GM10847 (cell line): Measurements from ENCODE around the gene RBM23.

Source experiments
- POLR2A ChIP-seq: IDR thresholded peaks from 2 replicates; pipeline ENCODE4 v1.6.1; 2011; ENCODE audit not compliant: insufficient read length; ENCODE audit errors: extremely low read depth

Gene RBM23

DNA sequence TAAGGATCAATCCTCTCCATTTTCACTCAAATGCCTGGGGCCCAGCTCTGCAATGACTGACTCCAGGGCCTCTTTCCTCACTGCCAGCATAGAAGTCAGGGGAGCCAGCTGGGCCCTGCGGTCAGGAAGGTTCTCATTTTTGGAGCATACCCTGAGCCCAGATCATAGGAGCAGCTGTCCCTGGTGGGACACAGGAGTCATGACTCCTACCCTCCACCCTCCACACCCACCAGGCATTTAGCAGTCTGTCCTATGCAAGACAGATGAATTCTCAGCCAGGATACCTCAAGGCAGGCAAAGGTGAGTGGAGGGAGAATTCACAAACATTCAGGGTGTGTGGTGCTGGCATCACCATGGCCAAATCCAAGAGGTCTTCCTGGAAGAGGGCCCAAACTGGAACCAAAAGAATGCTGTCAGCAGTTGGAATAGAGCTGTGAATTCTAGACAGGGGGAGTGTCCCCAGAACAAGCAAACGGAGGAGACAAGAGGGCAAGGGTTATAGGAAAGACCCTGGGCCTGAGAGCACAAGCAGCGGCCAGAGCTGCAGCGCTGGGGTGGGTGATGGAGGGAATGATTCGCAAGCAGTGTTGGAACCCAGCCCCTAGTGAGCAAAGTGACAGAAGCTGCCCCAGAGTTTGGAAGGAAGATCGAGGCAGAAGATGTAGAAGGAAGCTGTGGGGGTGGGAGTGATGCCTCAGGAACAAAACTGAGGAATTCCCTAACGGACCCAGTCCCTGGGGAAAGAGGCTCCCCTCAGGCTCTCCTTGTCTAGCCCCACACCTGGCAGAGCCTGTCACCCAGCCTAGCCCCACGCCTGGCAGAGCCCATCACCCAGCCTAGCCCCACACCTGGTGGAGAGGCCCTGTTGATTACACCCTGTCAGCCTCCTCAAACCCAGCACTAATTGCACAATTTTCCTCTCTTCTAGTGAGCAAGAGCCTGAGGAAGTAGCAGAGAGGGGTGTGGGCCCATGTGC is 40.4 kb downstream of the RBM23 start:
- TF ChIP-seq POLR2A, result no peak

DNA sequence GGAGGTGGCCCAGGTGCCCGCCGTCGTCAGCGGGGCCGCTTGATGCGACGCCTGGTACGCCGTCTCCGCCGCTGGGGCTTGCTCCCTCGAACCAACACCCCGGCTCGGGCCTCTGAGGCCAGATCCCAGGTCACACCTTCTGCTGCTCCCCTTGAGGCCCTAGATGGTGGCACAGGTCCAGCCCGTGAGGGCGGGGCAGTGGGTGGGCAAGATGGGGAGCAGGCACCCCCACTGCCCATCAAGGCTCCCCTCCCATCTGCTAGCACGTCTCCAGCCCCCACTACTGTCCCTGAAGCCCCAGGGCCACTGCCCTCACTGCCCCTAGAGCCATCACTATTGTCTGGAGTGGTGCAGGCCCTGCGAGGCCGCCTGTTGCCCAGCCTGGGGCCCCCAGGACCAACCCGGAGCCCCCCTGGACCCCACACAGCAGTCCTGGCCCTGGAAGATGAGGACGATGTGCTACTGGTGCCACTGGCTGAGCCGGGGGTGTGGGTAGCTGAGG is 41.9 kb downstream of the RBM23 start:
- no peak for TF ChIP-seq POLR2A

DNA sequence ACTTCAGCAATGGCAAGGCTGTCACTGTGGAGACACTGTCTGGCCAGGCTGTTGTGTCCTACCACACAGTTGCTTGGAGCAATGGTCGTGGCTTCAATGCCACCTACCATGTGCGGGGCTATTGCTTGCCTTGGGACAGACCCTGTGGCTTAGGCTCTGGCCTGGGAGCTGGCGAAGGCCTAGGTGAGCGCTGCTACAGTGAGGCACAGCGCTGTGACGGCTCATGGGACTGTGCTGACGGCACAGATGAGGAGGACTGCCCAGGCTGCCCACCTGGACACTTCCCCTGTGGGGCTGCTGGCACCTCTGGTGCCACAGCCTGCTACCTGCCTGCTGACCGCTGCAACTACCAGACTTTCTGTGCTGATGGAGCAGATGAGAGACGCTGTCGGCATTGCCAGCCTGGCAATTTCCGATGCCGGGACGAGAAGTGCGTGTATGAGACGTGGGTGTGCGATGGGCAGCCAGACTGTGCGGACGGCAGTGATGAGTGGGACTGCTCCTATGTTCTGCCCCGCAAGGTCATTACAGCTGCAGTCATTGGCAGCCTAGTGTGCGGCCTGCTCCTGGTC is 43.1 kb downstream of the RBM23 start:
- TF ChIP-seq POLR2A, result no peak

DNA sequence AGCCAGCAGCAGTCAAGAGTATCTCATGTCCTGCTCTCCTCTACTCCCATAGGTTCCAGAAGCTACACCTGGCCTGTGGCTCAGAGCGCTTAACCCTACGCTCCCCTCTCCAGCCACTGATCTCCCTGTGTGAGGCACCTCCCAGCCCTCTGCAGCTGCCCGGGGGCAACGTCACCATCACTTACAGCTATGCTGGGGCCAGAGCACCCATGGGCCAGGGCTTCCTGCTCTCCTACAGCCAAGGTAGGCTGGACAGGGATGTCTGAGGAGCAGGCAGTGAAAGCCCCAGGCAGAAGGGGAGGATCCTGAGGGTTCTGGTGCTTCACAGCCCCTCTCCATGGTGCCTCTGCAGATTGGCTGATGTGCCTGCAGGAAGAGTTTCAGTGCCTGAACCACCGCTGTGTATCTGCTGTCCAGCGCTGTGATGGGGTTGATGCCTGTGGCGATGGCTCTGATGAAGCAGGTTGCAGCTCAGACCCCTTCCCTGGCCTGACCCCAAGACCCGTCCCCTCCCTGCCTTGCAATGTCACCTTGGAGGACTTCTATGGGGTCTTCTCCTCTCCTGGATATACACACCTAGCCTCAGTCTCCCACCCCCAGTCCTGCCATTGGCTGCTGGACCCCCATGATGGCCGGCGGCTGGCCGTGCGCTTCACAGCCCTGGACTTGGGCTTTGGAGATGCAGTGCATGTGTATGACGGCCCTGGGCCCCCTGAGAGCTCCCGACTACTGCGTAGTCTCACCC is 43.8 kb downstream of the RBM23 start:
- TF ChIP-seq POLR2A, result no peak

DNA sequence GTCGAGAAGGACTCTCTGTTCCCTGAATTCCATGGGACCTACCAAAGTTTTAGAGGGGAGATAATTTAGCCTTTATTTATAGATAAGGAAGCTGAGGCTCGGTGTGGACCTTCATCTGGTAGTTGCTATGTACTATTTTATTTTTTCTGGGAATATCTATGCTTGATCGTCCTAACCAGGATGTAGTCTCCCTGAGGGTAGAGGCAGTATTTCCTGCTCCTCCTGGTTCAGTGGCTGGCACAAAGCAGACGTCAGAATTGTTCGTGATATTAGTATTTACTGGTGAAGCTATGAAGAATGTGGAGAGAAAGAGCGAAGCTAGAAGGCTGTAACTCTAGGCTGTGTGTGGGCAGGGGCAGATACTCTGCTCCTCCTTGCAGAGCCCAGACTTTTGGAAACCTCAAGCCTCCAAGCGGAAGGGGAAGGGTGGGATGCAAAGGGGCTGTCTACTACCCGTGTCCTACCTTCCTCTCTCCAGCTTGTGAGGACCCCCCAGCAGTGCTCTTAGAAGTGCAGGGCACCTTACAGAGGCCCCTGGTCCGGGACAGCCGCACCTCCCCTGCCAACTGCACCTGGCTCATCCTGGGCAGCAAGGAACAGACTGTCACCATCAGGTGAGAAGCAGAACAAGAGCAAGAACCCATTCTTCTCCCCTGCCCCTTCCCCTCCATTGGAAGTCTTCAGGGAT is 46.0 kb downstream of the RBM23 start:
- TF ChIP-seq POLR2A, result no peak

DNA sequence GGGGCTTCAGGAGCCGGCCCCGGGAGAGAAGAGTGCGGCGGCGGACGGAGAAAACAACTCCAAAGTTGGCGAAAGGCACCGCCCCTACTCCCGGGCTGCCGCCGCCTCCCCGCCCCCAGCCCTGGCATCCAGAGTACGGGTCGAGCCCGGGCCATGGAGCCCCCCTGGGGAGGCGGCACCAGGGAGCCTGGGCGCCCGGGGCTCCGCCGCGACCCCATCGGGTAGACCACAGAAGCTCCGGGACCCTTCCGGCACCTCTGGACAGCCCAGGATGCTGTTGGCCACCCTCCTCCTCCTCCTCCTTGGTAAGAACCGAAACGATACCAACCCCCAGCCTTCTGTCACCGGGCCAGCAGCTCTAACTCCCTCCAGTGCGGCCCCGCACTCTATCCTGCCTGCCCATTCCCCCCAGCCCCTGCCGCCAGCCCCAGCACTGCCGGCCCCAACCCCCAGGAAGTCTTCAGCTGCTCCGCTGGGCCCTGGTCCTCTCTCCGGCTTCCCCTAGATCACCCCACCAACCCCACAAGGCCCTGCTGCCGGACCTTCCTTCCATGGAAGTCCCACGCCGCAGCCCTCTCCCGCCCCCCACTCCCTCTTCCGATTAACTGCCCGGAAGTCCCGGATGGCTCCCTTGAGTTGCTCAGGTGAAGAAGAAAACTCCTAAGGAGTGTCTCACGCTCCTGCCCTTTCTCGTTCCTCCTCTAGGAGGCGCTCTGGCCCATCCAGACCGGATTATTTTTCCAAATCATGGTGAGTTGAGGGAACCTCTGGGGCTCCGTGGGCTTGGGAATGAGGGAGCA is 46.7 kb downstream of the RBM23 start:
- TF ChIP-seq POLR2A, result no peak

DNA sequence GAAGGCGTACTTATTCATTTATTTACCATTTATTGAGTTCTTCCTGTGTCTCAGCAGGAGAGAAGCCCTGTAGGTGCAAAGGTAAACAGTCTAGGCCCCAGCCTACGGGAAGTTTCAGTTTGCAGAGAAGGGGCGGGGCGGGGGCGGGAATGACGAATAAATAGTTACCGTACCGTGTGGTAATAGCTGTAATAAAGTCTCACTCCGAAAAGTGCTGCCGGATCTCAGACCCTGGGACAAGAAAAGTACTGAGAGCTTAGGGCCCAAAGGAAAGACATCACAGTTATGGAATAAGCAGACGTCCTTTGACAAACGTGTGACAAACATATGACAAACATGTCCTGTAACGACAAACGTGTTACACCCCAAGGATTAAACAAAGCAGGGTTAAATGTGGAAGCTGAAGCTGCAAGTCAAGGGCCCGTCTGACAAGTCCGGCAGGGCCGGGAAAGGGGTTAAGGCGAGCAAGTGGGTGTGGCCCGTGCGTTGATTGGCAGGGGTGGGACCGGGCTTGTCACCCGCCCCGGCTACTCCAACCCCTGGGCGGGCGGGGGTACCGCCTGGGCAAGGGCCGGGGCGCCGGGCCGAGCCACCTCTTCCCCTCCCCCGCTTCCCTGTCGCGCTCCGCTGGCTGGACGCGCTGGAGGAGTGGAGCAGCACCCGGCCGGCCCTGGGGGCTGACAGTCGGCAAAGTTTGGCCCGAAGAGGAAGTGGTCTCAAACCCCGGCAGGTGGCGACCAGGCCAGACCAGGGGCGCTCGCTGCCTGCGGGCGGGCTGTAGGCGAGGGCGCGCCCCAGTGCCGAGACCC is 47.5 kb downstream of the RBM23 start, which contains the start of gene LRP10:
Gene LRP10, plus strand, starts transcription at position 517 of the 809 bp plus-strand sequence. CDS start 564 bp downstream, outside the sequence.
- TF ChIP-seq POLR2A, result peak; percentile 73

DNA sequence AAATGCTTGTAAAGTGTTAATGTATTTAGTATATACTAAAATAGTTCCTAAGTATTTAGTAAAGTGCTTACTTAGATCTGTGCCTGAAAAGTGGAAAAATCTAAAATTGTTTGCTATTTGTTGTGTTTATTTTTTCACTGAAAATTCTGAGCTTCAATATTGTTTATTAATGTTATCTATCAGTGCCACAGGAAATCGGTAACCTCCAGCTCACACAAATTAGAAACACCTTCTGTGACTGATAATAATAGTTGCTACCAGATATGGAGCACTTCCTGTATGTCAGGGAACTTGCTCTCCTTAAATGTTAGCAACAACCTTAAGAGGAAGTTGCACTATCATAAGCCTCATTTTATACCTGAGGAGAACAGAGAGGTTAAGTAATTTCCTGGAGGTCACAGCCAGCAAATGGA is 48.1 kb downstream of the RBM23 start:
- no peak for TF ChIP-seq POLR2A

DNA sequence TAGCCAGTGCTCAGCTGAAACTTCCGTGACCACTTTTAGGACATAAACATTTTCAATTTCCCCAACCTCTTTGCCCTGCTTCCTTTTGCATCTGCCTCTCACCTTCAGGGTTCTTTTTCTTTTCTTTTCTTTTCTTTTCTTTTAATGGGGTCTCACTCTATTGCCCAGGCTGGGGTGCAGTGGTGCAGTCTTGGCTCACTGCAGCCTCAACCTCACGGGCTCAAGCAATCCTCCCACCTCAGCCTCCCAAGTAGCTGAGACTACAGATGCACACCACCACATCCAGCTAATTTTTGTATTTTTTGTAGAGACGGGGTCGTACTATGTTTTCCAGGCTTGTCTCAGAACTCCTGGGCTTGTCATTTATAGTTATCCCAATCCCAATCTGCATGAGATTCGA is 52.1 kb downstream of the RBM23 start:
- TF ChIP-seq POLR2A, result no peak

DNA sequence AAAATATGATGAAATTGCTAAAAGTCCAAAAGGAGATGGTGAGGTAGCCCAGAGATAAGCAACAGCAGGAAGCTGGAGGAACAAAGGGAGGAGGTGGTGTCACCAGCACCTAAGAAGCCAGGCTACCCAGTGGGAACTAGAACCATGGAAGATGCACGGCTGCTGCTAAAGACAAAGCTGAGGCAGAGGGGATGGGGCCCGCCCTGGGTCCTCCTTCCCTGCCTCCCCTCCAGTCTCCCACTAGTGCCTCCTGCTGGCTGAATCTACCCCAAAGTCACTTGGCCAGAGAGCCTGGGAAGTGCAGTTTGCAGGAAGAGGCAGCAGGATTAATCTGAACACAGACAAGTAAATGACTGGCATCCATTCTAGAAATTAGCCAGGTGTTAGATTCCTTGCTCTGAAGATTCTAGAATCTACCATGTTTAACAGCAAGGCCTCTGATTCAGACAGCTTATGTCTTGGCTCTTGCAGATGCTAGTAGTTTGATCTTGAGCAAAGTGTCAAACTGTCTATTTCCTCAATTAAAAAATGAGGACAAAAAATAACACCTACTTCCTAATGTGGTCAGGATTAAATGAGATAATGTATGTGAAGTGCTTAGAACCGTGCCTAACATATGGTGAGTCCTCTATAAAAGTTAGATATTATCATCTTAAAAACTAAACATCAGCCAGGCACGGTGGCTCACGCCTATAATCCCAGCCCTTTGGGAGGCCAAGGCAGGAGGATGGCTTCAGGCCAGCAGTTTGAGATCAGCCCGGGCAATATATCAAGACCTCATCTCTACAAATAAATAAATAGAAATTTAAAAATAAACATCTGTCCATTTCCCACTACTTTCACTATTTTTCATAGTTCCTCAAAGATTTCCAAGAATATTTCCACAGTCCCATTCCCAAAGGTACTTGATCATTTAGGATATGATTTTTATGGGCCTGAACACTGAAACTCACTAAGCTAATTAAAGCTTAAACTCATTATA is 53.2 kb downstream of the RBM23 start:
- no peak for TF ChIP-seq POLR2A

DNA sequence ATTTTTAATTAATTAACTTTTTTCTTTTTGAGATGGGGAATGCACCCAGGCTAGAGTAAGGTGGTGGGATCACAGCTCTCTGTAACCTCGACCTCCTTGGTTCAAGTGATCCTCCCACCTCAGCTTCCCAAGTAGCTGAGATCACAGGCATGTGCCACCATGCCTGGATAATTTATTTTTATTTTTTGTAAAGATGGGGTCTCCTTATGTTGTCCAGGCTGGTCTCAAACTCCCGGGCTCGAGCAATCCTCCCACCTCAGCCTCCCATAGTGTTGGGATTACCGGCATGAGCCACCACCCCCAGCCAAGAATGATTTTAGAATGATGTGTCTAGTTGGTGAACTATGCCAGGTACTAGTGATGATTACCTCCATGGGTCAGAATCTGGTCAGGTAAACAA is 54.0 kb downstream of the RBM23 start:
- no peak for TF ChIP-seq POLR2A

DNA sequence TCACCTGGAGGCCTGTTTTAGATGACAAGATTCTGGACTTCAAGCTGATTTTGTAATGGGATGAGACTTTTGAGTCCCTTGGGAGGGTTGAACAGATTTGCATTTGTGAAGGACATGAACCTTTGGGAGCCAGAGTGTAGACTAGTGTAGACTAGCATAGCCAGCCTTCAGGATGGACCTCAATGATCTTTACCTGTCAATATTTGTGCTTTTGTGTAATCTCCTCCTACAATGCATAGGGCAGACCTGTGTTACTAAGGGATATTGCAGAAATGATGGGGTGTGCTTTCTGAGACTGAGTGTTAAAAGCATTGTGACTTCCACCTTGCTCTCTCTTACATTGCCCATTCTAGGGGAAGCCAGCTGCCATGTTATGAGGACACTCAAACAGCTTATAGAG is 57.3 kb downstream of the RBM23 start:
- TF ChIP-seq POLR2A, result no peak
